Measurements from ENCODE around the gene PARP8. TPM values are rescaled to one million over a fixed set of nuclear protein-coding genes. Genes with fewer than 3 reads are reported as not detected.

The PARP8 gene
- total RNA-seq, 3 donors from 2014 or later (not counting 1 experiment from before 2014, with no cell fraction given) = 359 to 395 (median 372) TPM

DNA sequence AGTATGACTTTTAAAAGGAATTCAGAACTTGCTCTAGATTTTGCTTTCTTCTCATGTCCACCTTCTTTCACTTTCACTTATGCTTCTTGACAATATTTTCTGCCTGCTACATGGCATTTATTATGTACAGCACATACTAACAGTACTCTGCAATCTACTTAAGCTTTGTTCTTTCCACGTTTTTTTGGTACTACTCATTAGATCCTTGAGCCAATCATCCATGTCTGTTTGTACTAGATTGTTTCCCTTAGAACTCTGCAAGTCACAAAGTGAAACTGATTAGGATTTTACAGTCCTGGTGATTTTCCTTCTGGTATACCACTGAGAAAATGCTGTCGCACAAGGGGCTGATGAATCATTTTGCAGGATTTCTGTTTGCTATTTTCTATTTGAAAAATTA lies 78.3 kb downstream of the PARP8 start:
- Mint-ChIP-seq H3K4me3 (peak overlapping the region; percentile 85), H3K36me3 (no peaks in the 10 kb centered on the region), H3K27me3 (ENCODE audit: low read depth in 2 of 2) (no peaks in the 10 kb centered on the region), H3K27ac (peak overlapping the region; percentile 75 to 86), H3K9me3 (peaks cover 0 to 2% of the 10 kb centered on the region in 2 donors), H3K4me1 (peaks cover 73 to 87% of the 10 kb centered on the region in 2 donors)
- 0% methylated on average over 2 of the region's 2 CpGs for WGBS (ENCODE audit: insufficient coverage)
- TF ChIP-seq, protein P1, sequence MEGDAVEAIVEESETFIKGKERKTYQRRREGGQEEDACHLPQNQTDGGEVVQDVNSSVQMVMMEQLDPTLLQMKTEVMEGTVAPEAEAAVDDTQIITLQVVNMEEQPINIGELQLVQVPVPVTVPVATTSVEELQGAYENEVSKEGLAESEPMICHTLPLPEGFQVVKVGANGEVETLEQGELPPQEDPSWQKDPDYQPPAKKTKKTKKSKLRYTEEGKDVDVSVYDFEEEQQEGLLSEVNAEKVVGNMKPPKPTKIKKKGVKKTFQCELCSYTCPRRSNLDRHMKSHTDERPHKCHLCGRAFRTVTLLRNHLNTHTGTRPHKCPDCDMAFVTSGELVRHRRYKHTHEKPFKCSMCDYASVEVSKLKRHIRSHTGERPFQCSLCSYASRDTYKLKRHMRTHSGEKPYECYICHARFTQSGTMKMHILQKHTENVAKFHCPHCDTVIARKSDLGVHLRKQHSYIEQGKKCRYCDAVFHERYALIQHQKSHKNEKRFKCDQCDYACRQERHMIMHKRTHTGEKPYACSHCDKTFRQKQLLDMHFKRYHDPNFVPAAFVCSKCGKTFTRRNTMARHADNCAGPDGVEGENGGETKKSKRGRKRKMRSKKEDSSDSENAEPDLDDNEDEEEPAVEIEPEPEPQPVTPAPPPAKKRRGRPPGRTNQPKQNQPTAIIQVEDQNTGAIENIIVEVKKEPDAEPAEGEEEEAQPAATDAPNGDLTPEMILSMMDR (IDR thresholded peaks at IDR 0.05) = no peak
- peak overlapping the region; percentile 19 for H3K4me3 ChIP-seq (ENCODE audit: low read length)
- peak overlapping the region; percentile 59 for H3K27ac ChIP-seq (ENCODE audit: low read length)
- no peaks in the 10 kb centered on the region for H3K27me3 ChIP-seq (ENCODE audit: control insufficient read depth, insufficient read depth, low read length)
- H3K9me3 ChIP-seq (ENCODE audit: control insufficient read depth, insufficient read depth, low read length) = no peaks in the 10 kb centered on the region
- peaks cover 12% of the 10 kb centered on the region for H3K4me1 ChIP-seq (ENCODE audit: control insufficient read depth, insufficient read depth, low read length)
- intact Hi-C loops (cut with micrococcal nuclease) = loop anchor here (2.0 to 10.0 kb wide), 5 partner anchors 14 to 180 kb away; partner anchors contain the start of gene PARP8
- H3K36me3 ChIP-seq (ENCODE audit: control insufficient read depth, insufficient read depth, low read length) = no peaks in the 10 kb centered on the region
- ATAC-seq (peak; percentile 68 to 73 (median 70)), DNase-seq (peak in 1 of 2 donors; percentile 54)

DNA sequence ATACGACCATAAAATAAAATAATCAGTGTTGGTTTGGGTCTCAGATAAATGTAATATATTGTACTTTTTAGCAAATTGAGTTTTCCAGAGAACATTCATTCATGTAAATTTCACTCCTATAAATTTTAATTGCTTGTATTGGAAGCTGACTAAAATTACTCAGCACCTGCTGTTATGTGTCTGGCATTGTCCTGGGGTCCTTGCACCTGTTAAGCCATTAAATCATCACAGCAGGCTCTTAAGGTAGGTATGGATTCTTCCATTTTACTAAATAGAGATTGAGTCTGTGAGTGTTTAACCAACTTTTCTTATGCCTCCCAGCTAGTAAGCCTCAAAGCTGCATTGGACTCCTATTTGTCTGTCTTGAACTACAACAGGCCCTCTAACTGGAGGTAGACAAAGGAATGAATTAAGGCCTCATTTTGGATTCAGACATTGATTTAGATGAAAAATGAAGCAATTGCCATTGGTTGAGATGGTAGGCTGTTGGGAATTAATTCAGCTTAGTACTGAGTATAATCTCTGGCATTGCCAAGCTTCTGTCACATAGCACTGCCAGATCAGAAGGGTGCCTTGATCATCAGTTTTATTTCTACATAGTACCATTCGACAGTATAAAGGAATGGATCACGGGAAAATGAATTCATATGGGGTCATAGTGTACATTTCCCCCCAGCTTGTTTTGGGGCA lies 78.9 kb downstream of the PARP8 start:
- DNase-seq (peak in 1 of 2 donors; percentile 18), ATAC-seq (no peak)
- Mint-ChIP-seq H3K36me3 (no peaks in the 10 kb centered on the region), H3K4me3 (peak overlapping the region; percentile 85), H3K27me3 (ENCODE audit: low read depth in 2 of 2) (no peaks in the 10 kb centered on the region), H3K4me1 (peaks cover 74 to 88% of the 10 kb centered on the region in 2 donors), H3K9me3 (peaks cover 0 to 2% of the 10 kb centered on the region in 2 donors), H3K27ac (peak overlapping the region; percentile 75 to 86)
- H3K27ac ChIP-seq (ENCODE audit: low read length) = peak overlapping the region; percentile 59
- H3K9me3 ChIP-seq (ENCODE audit: control insufficient read depth, insufficient read depth, low read length) = no peaks in the 10 kb centered on the region
- H3K27me3 ChIP-seq (ENCODE audit: control insufficient read depth, insufficient read depth, low read length) = no peaks in the 10 kb centered on the region
- TF ChIP-seq, protein P1 (IDR thresholded peaks at IDR 0.05) = no peak
- H3K36me3 ChIP-seq (ENCODE audit: control insufficient read depth, insufficient read depth, low read length) = no peaks in the 10 kb centered on the region
- intact Hi-C loops (cut with micrococcal nuclease) = loop anchor here (2.0 to 10.0 kb wide), 5 partner anchors 15 to 181 kb away; partner anchors contain the start of gene PARP8
- H3K4me1 ChIP-seq (ENCODE audit: control insufficient read depth, insufficient read depth, low read length) = peaks cover 12% of the 10 kb centered on the region
- H3K4me3 ChIP-seq (ENCODE audit: low read length) = peak overlapping the region; percentile 19
- 90% methylated on average over 2 of the region's 3 CpGs for WGBS (ENCODE audit: insufficient coverage)

DNA sequence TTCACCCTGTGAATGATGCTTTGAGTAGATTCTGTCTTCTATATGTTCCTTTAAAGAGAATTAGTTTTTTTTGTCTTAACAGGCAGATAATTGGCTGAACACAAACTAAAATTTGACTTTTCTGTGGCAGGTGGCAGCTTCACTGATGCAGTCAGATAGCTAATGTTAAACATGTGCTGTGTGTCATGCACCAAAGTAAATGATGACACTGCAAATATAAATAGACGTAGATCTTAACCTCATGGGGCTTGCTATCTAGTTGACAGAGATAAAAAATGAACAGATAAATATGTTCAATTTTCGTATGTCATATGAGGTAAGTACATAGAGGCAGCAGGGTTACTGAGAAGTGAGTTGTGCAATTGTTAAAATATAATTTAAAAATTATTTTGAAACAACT lies 82.7 kb downstream of the PARP8 start:
- peak in 1 of 3 donors; percentile 19 for ATAC-seq
- H3K27me3 ChIP-seq (ENCODE audit: control insufficient read depth, insufficient read depth, low read length) = no peaks in the 10 kb centered on the region
- Mint-ChIP-seq H3K27ac (peak overlapping the region; percentile 83 to 86), H3K9me3 (peaks cover 0 to 2% of the 10 kb centered on the region in 2 donors), H3K4me3 (peak overlapping the region; percentile 35), H3K27me3 (ENCODE audit: low read depth in 2 of 2) (no peaks in the 10 kb centered on the region), H3K36me3 (no peaks in the 10 kb centered on the region), H3K4me1 (peaks cover 58 to 68% of the 10 kb centered on the region in 2 donors)
- peak overlapping the region; percentile 20 for H3K27ac ChIP-seq (ENCODE audit: low read length)
- TF ChIP-seq, protein P1 (IDR thresholded peaks at IDR 0.05) = no peak
- H3K4me1 ChIP-seq (ENCODE audit: control insufficient read depth, insufficient read depth, low read length) = peaks cover 6% of the 10 kb centered on the region
- H3K9me3 ChIP-seq (ENCODE audit: control insufficient read depth, insufficient read depth, low read length) = no peaks in the 10 kb centered on the region
- DNase-seq = peak in 1 of 2 donors; percentile 19
- WGBS (ENCODE audit: insufficient coverage) = 56% methylated on average over 1 of the region's 2 CpGs
- intact Hi-C loops (cut with micrococcal nuclease) = loop anchor here (5.0 to 10.0 kb wide), 3 partner anchors 37 to 184 kb away; no protein-coding TSS in a partner anchor
- no peaks in the 10 kb centered on the region for H3K36me3 ChIP-seq (ENCODE audit: control insufficient read depth, insufficient read depth, low read length)
- H3K4me3 ChIP-seq (ENCODE audit: low read length) = no peak overlapping the region

Measured in natural killer cell (primary cell).